ENCODE results near the gene ADGRV1.
"Not testable (repeated sequence)": the region's sequence is repeated elsewhere in the genome, so short reads cannot be mapped to it uniquely, and the experiment has no call there.

ADGRV1 gene

GRCh38 chr5:90940227-90940995 is 381.8 kb downstream of the ADGRV1 start:
- peak; percentile 2 to 19 for DNase-seq (ENCODE audit: low read depth in 2 of 2)

- no peak for DNase-seq (ENCODE audit: low read depth in 2 of 2)
Measured at GRCh38 chr5:90941002-90941720, 382.6 kb downstream of the ADGRV1 start.

DNA sequence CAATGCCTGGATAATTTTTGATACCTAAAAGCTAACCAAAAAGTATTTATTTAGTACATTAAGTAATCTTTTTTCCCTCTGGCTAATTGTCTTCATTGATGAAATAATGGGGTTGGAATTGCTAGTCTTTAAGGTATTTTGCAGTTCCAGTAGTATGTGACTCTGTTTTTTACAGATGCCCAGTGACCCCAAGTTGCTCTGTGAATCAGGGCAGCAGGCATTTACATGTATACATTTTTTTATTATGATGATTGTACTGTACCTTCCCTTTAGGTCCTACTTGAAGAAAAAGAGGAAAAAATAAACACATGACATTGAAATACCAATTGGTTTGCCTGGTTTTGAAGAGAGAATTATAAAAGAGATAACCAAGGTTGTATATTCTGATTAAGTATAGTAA is 385.5 kb downstream of the ADGRV1 start:
- DNase-seq (ENCODE audit: low read depth in 2 of 2), result no peak

DNA sequence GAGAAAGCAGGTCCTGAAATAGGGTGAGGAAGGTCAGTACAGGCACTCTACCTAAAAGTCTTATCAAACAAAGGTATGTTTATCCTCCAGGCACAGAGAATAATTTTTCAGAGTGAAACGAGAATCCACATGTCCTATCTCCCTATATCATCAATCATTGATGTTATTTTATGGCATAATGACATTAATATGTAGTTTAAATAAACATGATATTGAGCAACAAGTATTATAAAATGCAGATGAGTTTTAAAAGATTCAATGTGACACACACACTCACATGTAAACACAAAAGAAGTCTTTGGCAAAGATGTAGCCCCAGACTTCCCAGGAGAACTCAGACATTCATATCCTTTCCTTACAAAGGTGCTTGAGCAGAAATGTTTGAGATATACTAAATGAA is 389.1 kb downstream of the ADGRV1 start:
- DNase-seq (ENCODE audit: low read depth in 2 of 2), result no peak

DNA sequence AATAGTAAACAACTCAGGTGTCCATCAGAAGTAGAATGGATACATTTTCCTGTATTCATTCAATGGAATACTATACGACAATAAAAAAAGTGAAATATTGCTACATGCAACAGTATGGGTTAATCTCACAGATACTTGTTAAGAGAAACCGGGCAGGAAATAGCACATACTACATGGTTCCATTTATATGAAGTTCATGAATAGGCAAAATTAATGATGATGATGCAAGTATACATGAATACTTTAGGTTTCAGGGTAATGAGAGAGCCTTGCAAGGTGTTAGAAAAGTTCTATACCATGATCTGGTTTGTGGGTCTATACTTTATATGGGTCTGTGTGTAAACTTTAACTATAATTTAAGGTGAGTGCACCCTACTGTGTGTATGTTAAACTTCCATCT is 390.4 kb downstream of the ADGRV1 start:
- DNase-seq (ENCODE audit: low read depth in 2 of 2), result no peak

GRCh38 chr5:90949469-90950358 is 391.1 kb downstream of the ADGRV1 start:
- no peak for DNase-seq (ENCODE audit: low read depth in 2 of 2)

DNA sequence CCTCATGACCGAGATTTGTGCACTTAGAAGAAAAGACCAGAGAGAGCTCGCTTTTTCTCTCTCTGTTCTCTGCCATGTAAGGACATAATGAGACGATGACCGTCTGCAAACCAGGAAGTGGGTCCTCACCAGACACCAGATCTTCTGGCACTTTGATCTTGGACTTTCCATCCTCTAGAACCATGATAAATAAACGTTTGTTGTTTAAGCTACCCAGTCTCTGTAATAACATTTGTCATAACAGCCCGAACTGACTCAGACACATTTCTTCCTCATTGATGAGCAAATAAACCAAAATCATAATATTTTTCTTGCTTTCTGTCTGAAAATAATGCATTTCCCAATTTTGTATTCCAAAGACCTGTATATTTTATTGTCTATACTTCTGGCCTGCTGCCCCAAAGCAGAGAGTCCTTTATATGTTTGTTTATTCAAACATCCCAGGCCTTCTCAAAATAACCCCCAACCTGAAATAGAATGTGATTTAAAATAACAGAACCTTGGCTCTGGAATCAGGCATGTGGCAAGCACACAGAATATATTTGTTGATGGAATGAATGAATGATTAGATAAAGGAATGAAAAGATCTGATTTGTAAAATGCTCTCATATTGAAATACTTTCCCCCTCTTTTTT is 396.5 kb downstream of the ADGRV1 start:
- DNase-seq (ENCODE audit: low read depth in 2 of 2), result no peak

DNA sequence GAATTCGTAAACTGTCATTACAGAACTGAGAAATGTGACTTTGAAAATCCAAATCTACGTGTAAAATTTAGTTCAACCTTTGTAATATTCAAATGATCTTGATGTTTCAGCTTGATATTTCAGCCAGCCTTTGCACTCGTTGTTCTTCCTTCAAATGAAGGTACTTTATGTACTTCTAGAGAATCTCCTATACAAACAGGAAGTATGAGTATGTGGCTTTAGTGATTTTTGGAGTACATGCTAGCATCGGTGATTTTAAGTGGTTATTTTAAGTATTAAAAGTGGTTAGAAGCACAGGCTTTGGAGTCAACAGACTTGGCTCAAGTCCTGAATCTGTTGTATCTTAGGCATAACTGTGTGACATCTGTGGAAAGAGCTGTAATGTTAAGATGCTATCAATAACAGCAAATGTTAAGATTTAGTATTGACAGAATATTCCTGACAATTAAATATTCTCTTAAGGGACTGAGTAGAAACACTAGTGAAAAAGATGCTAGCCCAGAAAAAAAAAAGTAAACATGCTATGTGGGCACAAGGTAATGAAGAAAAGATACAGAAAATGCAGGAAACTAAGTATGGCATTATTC is 398.0 kb downstream of the ADGRV1 start:
- DNase-seq (ENCODE audit: low read depth in 2 of 2), result no peak

GRCh38 chr5:90957906-90958305 is 399.3 kb downstream of the ADGRV1 start:
- DNase-seq (ENCODE audit: low read depth in 2 of 2), result no peak

DNA sequence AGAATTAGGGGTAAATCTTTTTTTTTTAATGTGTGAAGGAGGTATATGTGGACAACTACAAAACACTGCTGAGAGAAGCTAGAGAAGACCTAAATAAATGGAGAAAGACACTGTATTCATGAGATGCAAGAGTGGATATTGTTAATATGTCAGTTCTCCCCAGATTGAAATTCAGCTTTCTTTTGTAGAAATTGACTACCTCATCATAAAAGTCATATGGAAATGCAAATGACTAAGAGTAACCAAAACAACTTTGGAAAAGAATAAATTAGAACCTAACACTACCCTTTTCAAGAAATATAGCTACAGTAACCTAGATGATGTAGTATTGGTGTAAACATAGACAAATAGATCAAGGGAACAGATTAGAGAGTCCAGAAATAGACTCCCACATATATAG is 400.7 kb downstream of the ADGRV1 start:
- DNase-seq (ENCODE audit: low read depth in 2 of 2), result no peak

DNA sequence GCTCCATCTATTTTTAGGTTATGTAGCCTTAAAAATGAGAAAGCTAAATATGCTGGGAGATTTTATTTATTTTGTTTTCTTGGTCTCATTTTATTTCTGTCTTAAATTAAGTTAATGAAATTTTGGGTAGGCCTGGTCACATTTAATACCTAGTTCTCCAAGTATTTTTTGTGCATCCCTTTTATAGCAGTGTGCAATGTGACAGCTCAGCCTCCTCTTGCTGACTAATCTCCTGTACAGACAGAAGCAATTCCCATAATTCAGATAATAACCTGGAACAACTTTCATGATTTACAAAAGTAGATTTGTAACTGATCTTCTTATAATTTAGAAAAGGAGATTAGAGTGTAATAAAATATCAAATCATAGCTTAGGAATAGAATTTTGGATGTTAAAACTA is 403.9 kb downstream of the ADGRV1 start:
- no peak for DNase-seq (ENCODE audit: low read depth in 2 of 2)

GRCh38 chr5:90965110-90965685 is 406.6 kb downstream of the ADGRV1 start:
- DNase-seq (ENCODE audit: low read depth in 2 of 2), result no peak

GRCh38 chr5:90967443-90967842 is 408.8 kb downstream of the ADGRV1 start:
- DNase-seq (ENCODE audit: low read depth in 2 of 2), result no peak

DNA sequence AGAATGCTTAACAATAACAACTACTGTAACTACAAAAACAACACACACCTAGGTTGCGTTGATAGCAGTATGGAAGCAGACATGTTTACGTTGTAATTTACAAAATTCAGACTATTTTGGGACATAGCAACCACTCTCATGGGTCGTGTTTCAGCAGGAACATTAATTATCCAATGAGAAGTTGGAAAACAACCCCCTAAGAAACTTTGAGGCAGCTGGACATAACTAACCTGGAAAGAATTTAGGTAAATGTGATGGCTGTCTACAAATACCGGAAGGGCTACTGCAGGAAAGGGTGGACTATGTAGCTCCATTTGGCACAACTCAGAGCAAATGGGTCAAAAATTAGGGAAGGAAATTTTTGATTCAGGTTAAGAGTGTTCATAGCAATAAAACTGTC is 409.3 kb downstream of the ADGRV1 start:
- no peak for DNase-seq (ENCODE audit: low read depth in 2 of 2)

DNA sequence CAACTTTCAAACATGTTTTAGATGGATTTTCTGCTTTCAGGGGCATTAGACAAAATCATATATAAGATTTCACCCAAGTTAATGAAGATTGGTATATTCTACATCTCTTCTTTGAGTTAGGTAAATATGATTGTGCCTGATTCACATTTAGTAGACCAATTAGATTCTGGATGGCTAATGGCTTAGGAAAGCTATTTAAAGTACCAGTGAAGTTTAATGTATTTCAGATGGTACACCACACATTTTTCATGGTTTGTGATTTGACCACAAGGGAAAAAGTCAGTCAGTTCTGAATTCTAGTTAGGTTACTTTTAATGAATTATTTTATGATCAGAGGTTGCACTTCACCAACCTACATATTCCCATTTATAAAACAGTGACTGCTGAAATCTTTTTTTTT is 409.7 kb downstream of the ADGRV1 start:
- no peak for DNase-seq (ENCODE audit: low read depth in 2 of 2)

DNA sequence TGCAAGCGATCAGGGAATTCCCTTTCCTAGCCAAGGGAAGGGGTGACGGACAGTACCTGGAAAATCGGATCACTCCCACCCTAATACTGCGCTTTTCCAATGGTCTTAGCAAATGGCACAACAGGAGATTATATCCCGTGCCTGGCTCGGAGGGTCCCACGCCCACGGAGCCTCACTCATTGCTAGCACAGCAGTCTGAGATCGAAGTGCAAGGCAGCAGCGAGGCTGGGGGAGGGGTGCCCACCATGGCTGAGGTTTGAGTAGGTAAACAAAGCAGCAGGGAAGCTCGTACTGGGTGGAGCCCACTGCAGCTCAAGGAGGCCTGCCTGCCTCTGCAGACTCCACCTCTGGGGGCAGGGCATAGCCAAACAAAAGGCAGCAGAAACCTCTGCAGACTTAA is 411.3 kb downstream of the ADGRV1 start:
- DNase-seq (ENCODE audit: low read depth in 2 of 2), result not testable (repeated sequence)

- no peak for DNase-seq (ENCODE audit: low read depth in 2 of 2)
Measured at GRCh38 chr5:90981177-90981576, 422.6 kb downstream of the ADGRV1 start.

- DNase-seq (ENCODE audit: low read depth in 2 of 2), result no peak
Measured at GRCh38 chr5:90981821-90982220, 423.2 kb downstream of the ADGRV1 start.

- no peak for DNase-seq (ENCODE audit: low read depth in 2 of 2)
Measured at GRCh38 chr5:90982576-90982975, 424.0 kb downstream of the ADGRV1 start.

DNA sequence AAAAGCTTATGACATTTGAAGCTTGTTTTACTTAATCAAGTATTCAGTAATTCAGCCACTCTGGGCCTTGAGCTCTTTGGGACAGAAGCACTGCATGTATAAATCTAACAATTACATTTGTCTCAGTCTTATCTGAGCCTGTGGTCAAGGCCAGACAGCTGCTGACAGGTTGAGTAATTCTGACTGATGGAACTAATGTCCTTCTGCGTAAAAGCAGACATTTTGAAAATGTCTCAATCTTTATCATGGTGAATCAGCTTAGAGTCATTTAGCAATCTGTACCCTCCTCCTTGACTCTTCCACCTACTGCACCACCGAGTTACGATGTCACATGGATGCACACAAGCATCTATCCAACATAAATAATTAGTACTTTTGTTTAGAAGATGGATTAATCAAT is 424.6 kb downstream of the ADGRV1 start:
- no peak for DNase-seq (ENCODE audit: low read depth in 2 of 2)

DNA sequence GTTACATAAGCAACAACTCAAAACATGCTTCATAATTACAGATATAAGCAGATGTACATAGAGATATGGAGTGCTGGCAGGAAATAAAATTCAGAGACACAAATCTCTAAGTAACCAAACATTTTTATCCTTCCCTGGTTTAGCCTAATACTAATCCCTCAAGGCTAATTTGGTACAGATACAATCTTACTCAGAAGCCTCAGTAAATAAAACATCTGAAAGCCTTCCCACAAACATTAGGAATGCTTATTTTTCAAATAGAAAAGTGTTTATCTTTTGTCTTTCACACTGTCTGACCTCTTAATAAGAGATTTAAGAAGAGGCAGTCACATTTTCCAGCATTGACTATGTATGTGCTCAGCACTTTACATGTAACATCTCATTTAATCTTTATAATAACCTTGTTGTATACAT is 425.1 kb downstream of the ADGRV1 start:
- DNase-seq (ENCODE audit: low read depth in 2 of 2), result no peak
